GM12801 (cell line): ENCODE data around the gene RNF133.

Source experiments
- CTCF ChIP-seq: IDR thresholded peaks from one replicate; pipeline ENCODE4 v1.5.1; 2011; ENCODE audit warnings: control low read depth; ENCODE audit not compliant: insufficient read length; ENCODE audit errors: extremely low read depth

The RNF133 gene

GRCh38 chr7:122675621-122676020 is 23.3 kb downstream of the RNF133 start:
- no peak for TF ChIP-seq CTCF

- TF ChIP-seq CTCF, result no peak
Measured at GRCh38 chr7:122675011-122675410, 23.9 kb downstream of the RNF133 start.

- no peak for TF ChIP-seq CTCF
Measured at GRCh38 chr7:122674502-122674901, 24.4 kb downstream of the RNF133 start.

DNA sequence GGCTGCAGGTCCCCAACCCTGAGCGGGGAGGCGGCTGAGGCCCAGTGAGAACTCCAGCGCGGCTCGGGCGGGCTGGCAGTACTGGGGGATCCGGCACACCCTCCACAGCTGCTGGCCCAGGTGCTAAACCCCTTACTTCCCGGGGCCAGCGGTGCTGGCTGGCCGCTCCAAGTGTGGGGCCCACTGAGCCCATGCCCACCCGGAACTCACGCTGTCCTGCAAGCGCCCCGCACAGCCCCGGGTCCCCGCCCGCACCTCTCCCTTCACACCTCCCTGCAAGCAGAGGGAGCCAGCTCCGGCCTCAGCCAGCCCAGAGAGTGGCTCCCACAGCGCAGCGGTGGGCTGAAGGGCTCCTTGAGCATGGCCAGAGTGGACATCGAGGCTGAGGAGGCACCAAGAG is 25.0 kb downstream of the RNF133 start:
- no peak for TF ChIP-seq CTCF

DNA sequence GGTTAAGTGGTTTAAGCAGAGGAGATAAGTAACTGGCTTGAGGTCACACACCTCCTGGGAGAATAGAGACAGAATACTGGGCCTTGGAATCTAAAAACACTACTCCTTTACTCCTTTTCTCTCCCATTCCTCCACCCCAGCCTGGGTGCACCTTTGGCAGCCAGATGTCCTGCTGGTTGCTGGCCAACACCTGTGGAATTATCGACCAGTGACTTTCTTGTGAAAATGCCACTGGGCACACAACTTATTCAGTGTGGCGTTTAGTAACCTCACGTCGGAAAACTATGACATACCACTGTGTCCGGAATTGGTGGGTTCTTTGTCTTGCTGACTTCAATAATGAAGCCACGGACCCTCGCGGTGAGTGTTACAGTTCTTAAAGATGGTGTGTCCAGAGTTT is 26.4 kb downstream of the RNF133 start:
- no peak for TF ChIP-seq CTCF

DNA sequence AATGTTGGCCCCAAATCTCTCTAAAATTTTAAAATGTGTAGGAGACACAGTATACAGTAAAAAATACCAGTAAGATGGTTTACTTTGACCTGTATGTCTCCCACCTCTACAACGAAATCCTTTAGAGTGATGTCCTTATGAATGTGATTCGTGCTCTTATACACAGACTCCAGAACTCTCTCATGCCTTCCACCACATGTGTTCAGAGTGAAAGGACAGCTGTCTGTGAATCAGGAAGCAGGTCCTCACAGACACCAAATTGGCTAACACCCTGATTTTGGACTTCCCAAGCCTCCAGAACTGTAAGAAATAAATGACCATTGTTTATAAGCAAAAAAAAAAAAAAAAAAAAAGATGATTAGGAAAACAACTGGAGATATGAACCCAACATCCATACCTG is 35.2 kb downstream of the RNF133 start:
- no peak for TF ChIP-seq CTCF

DNA sequence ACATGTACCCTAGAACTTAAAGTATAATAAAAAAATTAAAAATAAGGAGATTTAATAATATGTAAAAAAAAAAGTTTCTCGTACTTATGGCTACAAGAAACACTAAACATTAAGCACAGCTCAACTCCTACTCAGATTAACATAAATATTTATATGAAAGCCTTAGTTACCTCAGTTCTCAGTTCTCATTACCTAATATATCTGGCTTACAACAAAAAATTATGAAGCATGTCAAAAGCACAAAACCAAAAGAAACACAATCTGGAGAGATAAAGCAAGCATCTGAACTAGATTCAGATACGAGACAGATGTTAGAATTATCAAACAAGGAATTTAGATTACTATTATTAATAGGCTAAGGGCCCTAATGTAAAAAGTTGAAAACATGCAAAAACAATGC is 40.1 kb downstream of the RNF133 start:
- no peak for TF ChIP-seq CTCF

DNA sequence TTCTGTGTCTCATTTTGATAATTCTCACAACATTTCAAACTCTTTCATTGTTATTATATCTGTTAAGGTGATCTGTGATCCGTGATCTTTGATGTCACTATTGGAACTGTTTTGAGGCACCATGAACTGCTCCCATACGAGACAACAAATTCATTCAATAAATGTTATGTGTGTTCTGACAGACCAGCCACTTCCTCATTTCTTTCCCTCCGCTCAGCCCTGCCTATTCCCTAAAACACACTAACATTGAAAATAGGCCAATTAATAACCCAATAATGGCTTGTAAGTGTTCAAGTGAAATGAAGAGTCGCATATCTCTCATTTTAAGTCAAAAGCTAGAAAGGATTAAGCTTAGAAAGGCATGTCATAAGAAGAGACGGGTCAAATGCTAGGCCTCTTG is 45.2 kb downstream of the RNF133 start:
- TF ChIP-seq CTCF, result no peak
